ENCODE data around the gene ARL4A.

ARL4A gene

DNA sequence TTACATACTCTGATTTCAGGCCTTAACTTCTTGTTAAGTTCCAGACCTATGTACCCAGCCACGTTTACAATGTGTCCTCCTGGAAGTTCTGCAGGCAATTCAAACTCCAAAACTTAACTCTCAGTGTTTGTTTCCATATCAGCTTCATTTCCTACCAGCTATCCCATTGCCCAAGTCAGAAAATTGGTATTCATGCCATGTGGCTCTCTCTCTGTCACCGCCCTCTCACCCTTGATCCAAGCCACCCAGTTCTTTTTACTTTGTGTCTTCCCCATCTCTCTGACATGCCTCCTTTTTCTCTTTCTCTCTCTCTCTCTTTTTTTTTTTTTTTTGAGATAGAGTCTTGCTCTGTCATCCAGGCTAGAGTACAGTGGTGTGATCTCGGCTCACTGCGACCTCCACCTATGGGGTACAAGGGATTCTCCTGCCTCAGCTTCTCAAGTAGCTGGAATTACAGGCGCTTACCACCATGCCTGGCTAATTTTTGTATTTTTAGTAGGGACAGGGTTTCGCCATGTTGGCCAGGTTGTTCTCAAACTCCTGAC lies 33.9 kb downstream of the ARL4A start:
- H3K79me2 ChIP-seq (ENCODE audit: low read length) = no peaks in the 10 kb centered on the region
- H3K9ac ChIP-seq (ENCODE audit: low read length) = no peak overlapping the region
- no peak overlapping the region for H2AFZ ChIP-seq (ENCODE audit: low read depth, low read length)
- H3K4me2 ChIP-seq (ENCODE audit: low read length) = no peak overlapping the region
- no peak for TF ChIP-seq EZH2phosphoT487 (IDR thresholded peaks at IDR 0.05; ENCODE audit: low read depth)
- H3K4me1 ChIP-seq (ENCODE audit: low read length) = no peaks in the 10 kb centered on the region
- H3K36me3 ChIP-seq (replicated peaks; ENCODE audit: low read depth, low read length) = no peaks in the 10 kb centered on the region
- H3K4me3 ChIP-seq (ENCODE audit: low read length) = no peak overlapping the region
- H4K20me1 ChIP-seq (ENCODE audit: insufficient read depth, low read length) = no peaks in the 10 kb centered on the region
- H3K27me3 ChIP-seq (ENCODE audit: low read depth, low read length) = no peaks in the 10 kb centered on the region
- H3K27ac ChIP-seq (ENCODE audit: low read length) = no peak overlapping the region
- no peaks in the 10 kb centered on the region for H3K9me3 ChIP-seq (ENCODE audit: insufficient read depth, low read length)

DNA sequence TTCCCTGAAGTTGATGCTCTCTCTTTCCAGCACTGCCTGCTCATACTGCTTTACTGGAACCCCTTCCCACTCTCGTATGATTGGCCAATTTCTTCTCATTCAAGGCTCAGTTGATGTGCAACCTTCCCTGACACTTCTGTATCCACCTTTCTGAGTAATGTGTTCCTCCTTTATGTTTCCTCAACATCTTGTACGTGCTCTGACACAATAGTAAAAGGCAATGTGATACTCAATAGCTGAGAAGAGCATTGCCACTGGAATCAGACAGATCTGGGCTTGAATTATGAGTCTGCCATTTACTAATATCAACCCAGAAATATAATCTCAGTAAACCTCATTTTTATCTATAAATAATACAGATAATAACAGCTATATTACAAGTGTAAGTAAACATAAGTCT lies 34.7 kb downstream of the ARL4A start:
- Histone ChIP-seq H2AFZ (ENCODE audit: low read depth, low read length) (no peak overlapping the region), H3K36me3 (replicated peaks; ENCODE audit: low read depth, low read length) (no peaks in the 10 kb centered on the region), H3K9ac (ENCODE audit: low read length) (no peak overlapping the region), H4K20me1 (ENCODE audit: insufficient read depth, low read length) (no peaks in the 10 kb centered on the region), H3K4me2 (ENCODE audit: low read length) (no peak overlapping the region), H3K4me3 (ENCODE audit: low read length) (no peak overlapping the region), H3K79me2 (ENCODE audit: low read length) (no peaks in the 10 kb centered on the region), H3K27ac (ENCODE audit: low read length) (no peak overlapping the region), H3K9me3 (ENCODE audit: insufficient read depth, low read length) (no peaks in the 10 kb centered on the region), H3K4me1 (ENCODE audit: low read length) (no peaks in the 10 kb centered on the region), H3K27me3 (ENCODE audit: low read depth, low read length) (no peaks in the 10 kb centered on the region)
- TF ChIP-seq, protein P1, sequence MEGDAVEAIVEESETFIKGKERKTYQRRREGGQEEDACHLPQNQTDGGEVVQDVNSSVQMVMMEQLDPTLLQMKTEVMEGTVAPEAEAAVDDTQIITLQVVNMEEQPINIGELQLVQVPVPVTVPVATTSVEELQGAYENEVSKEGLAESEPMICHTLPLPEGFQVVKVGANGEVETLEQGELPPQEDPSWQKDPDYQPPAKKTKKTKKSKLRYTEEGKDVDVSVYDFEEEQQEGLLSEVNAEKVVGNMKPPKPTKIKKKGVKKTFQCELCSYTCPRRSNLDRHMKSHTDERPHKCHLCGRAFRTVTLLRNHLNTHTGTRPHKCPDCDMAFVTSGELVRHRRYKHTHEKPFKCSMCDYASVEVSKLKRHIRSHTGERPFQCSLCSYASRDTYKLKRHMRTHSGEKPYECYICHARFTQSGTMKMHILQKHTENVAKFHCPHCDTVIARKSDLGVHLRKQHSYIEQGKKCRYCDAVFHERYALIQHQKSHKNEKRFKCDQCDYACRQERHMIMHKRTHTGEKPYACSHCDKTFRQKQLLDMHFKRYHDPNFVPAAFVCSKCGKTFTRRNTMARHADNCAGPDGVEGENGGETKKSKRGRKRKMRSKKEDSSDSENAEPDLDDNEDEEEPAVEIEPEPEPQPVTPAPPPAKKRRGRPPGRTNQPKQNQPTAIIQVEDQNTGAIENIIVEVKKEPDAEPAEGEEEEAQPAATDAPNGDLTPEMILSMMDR (IDR thresholded peaks at IDR 0.05; ENCODE audit: low read depth, low read length) = no peak
- TF ChIP-seq EZH2phosphoT487 (IDR thresholded peaks at IDR 0.05; ENCODE audit: low read depth) = no peak

DNA sequence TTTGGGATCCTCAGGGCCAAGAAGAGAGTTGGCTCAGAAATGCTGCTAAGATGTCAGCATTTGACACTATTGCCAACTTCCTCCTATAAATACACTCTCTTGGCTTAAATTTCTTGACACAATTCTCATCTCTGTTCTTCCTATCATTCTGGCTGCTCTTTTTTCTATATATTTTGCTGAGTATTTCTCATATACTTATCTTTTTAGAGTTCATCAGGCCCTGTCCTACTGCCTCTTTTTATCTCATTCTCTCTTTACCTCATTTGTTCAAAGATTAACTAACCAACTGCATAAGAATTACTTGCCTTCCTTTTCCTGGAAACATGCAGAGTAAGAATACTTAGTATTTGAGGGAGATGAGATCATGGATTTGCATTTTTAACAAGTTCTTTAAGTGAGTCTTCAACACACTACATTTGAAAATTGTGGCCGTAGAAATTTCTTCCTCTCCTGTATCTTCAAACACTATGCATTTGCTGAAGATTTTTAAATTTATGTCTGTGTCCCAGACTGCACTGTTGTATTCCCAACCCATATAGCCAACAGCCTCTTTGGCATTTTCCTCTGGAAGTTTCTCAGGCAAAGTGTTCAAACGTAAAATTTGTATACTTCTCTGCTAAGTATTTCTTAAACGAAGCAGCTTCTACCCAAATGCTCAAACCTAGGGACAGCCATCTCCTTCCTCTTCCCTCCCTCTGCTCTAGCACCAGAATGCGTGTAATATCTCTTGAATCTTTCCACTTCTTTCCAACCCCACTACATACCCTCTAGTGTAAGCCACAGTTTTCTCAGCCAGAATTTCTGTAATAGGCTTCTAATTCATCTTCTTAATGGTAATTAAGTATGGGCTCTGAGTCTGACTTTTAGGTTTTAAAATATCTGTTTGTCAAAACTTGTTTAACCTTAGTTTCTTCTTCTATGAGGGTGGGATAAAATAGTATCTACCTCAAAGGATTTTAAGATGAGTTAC lies 35.5 kb downstream of the ARL4A start:
- Histone ChIP-seq H3K27ac (ENCODE audit: low read length) (no peak overlapping the region), H3K36me3 (replicated peaks; ENCODE audit: low read depth, low read length) (no peaks in the 10 kb centered on the region), H3K9ac (ENCODE audit: low read length) (no peak overlapping the region)

DNA sequence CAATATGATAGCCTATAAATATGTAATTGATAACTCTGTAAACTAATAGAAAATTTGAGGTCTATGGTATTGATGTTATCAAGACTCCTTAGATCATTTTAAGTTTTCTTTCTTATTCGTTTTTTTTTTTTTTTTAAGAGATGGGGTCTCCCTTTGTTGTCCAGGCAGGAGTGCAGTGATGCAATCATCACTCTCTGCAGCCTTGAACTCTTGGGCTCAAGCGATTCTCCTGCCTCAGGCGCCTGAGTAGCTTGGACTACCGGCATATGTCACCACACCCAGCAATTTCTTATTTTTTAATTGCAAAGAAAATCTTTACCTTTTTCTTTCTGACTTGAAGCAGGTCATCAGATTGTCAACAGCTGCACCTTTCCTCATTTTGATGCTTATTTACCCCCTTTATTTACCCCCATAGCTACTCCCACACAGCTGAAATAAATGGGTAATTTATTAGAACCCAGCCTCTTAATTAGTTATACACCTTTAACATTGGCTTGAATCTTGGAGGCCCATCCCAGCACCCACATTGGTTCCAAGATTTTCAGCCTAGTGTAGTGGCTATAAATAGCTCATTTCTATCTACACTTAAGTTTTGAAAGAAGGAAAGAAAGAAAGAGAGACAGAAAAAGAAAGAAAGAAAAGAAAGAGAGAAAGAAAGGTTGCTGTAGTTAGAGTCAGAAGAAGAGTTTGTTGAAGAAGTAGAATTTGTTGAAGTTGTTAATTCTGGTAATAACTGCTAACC lies 38.3 kb downstream of the ARL4A start:
- H3K27me3 ChIP-seq (ENCODE audit: low read depth, low read length) = no peaks in the 10 kb centered on the region
- no peaks in the 10 kb centered on the region for H3K9me3 ChIP-seq (ENCODE audit: insufficient read depth, low read length)
- H4K20me1 ChIP-seq (ENCODE audit: insufficient read depth, low read length) = no peaks in the 10 kb centered on the region
- no peaks in the 10 kb centered on the region for H3K4me1 ChIP-seq (ENCODE audit: low read length)
- H2AFZ ChIP-seq (ENCODE audit: low read depth, low read length) = no peak overlapping the region
- no peak overlapping the region for H3K4me3 ChIP-seq (ENCODE audit: low read length)
- no peak overlapping the region for H3K4me2 ChIP-seq (ENCODE audit: low read length)
- no peak overlapping the region for H3K27ac ChIP-seq (ENCODE audit: low read length)
- TF ChIP-seq EZH2phosphoT487 (IDR thresholded peaks at IDR 0.05; ENCODE audit: low read depth) = no peak
- TF ChIP-seq, protein P1 (IDR thresholded peaks at IDR 0.05; ENCODE audit: low read depth, low read length) = no peak
- no peak overlapping the region for H3K9ac ChIP-seq (ENCODE audit: low read length)
- H3K36me3 ChIP-seq (replicated peaks; ENCODE audit: low read depth, low read length) = no peaks in the 10 kb centered on the region
- H3K79me2 ChIP-seq (ENCODE audit: low read length) = no peaks in the 10 kb centered on the region

More for the DNA sequence above, 35.5 kb downstream of the ARL4A start:
- Histone ChIP-seq H3K4me1 (ENCODE audit: low read length) (no peaks in the 10 kb centered on the region), H3K4me3 (ENCODE audit: low read length) (no peak overlapping the region), H4K20me1 (ENCODE audit: insufficient read depth, low read length) (no peaks in the 10 kb centered on the region), H3K79me2 (ENCODE audit: low read length) (no peaks in the 10 kb centered on the region), H2AFZ (ENCODE audit: low read depth, low read length) (no peak overlapping the region), H3K9me3 (ENCODE audit: insufficient read depth, low read length) (no peaks in the 10 kb centered on the region), H3K27me3 (ENCODE audit: low read depth, low read length) (no peaks in the 10 kb centered on the region), H3K4me2 (ENCODE audit: low read length) (no peak overlapping the region)
- TF ChIP-seq EZH2phosphoT487 (IDR thresholded peaks at IDR 0.05; ENCODE audit: low read depth) = no peak
- TF ChIP-seq, protein P1 (IDR thresholded peaks at IDR 0.05; ENCODE audit: low read depth, low read length) = no peak

Measured in OCI-LY3 (cell line).